Measurements from ENCODE around the gene CYBB. TPM values are rescaled to one million over a fixed set of nuclear protein-coding genes. Genes with fewer than 3 reads are reported as not detected.
A peak's percentile ranks its signal among the peaks of the same experiment; 100 is the strongest.

CYBB gene
- total RNA-seq, 2 experiments from 2014 or later = 1.6 TPM

GRCh38 chrX:37781081-37781480 lies 1.2 kb downstream of the CYBB start:
- H3K27ac ChIP-seq (ENCODE audit: low read depth in 1 of 2, low read length in 2 of 2) = no peak overlapping the region
- Mint-ChIP-seq H3K27ac (no peak overlapping the region), H3K9me3 (no peaks in the 10 kb centered on the region), H3K4me1 (ENCODE audit: low read depth) (peaks cover 31% of the 10 kb centered on the region), H3K27me3 (no peaks in the 10 kb centered on the region), H3K36me3 (ENCODE audit: low read depth) (no peaks in the 10 kb centered on the region), H3K4me3 (no peak overlapping the region)
- no peaks in the 10 kb centered on the region for H3K36me3 ChIP-seq (ENCODE audit: insufficient read depth, low read length)
- TF ChIP-seq CTCF (IDR thresholded peaks at IDR 0.05) = no peak
- peak overlapping the region; percentile 14 for H3K4me3 ChIP-seq (ENCODE audit: low read length)
- intact Hi-C loops (cut with DNase I, micrococcal nuclease) = no loop called here
- ChIA-PET CTCF (interaction anchor here (1.1 kb wide), 1 partner anchor 13 kb away, joined by 3 read pairs; no protein-coding TSS in a partner anchor), POLR2A (interaction anchor here (0.6 to 0.8 kb wide), 2 partner anchors 35 to 546 kb away, joined by 3 read pairs; partner anchors contain the start of gene RPGR)
- no peaks in the 10 kb centered on the region for H3K27me3 ChIP-seq (ENCODE audit: control insufficient read depth in 1 of 2, insufficient read depth in 2 of 2, low read length in 2 of 2)
- DNase-seq (no peak), ATAC-seq (ENCODE audit: poor library complexity) (no peak)
- no peaks in the 10 kb centered on the region for H3K9me3 ChIP-seq (ENCODE audit: control insufficient read depth in 1 of 2, insufficient read depth in 1 of 2, low read length in 2 of 2)
- peaks cover 12% of the 10 kb centered on the region for H3K4me1 ChIP-seq (ENCODE audit: insufficient read depth, low read length)

- H3K9me3 ChIP-seq (ENCODE audit: control insufficient read depth in 1 of 2, insufficient read depth in 1 of 2, low read length in 2 of 2) = no peaks in the 10 kb centered on the region
- Mint-ChIP-seq H3K36me3 (ENCODE audit: low read depth) (no peaks in the 10 kb centered on the region), H3K27ac (no peak overlapping the region), H3K27me3 (no peaks in the 10 kb centered on the region), H3K4me1 (ENCODE audit: low read depth) (peaks cover 31% of the 10 kb centered on the region), H3K4me3 (no peak overlapping the region), H3K9me3 (no peaks in the 10 kb centered on the region)
- no peak for TF ChIP-seq CTCF (IDR thresholded peaks at IDR 0.05)
- DNase-seq (peak in 2 of 14 experiments; percentile 17 to 21), ATAC-seq (ENCODE audit: poor library complexity) (no peak)
- no peak overlapping the region for H3K27ac ChIP-seq (ENCODE audit: low read depth in 1 of 2, low read length in 2 of 2)
- H3K4me3 ChIP-seq (ENCODE audit: low read length) = peak overlapping the region; percentile 16
- no peaks in the 10 kb centered on the region for H3K27me3 ChIP-seq (ENCODE audit: control insufficient read depth in 1 of 2, insufficient read depth in 2 of 2, low read length in 2 of 2)
- no peaks in the 10 kb centered on the region for H3K36me3 ChIP-seq (ENCODE audit: insufficient read depth, low read length)
- POLR2A ChIA-PET = no interaction called here
- CTCF ChIA-PET = interaction anchor here (1.1 kb wide), 1 partner anchor 13 kb away, joined by 3 read pairs; no protein-coding TSS in a partner anchor
- intact Hi-C loops (cut with DNase I, micrococcal nuclease) = no loop called here
- H3K4me1 ChIP-seq (ENCODE audit: insufficient read depth, low read length) = peaks cover 13% of the 10 kb centered on the region
Measured at GRCh38 chrX:37781814-37782213, 2.0 kb downstream of the CYBB start.

- Histone ChIP-seq H3K27ac (ENCODE audit: low read depth in 1 of 2, low read length in 2 of 2) (no peak overlapping the region), H3K4me3 (ENCODE audit: low read length) (peak overlapping the region; percentile 5), H3K9me3 (ENCODE audit: control insufficient read depth in 1 of 2, insufficient read depth in 1 of 2, low read length in 2 of 2) (no peaks in the 10 kb centered on the region), H3K27me3 (ENCODE audit: control insufficient read depth in 1 of 2, insufficient read depth in 2 of 2, low read length in 2 of 2) (no peaks in the 10 kb centered on the region), H3K4me1 (ENCODE audit: insufficient read depth, low read length) (peaks cover 13% of the 10 kb centered on the region), H3K36me3 (ENCODE audit: insufficient read depth, low read length) (no peaks in the 10 kb centered on the region)
- no peak overlapping the region for H3K4me3 Mint-ChIP-seq
- H3K27ac Mint-ChIP-seq = no peak overlapping the region
- ATAC-seq (ENCODE audit: poor library complexity) (no peak), DNase-seq (no peak)
- H3K36me3 Mint-ChIP-seq (ENCODE audit: low read depth) = no peaks in the 10 kb centered on the region
- no peak for TF ChIP-seq CTCF (IDR thresholded peaks at IDR 0.05)
- peaks cover 31% of the 10 kb centered on the region for H3K4me1 Mint-ChIP-seq (ENCODE audit: low read depth)
- ChIA-PET POLR2A (no interaction called here), CTCF (no interaction called here)
- no peaks in the 10 kb centered on the region for H3K9me3 Mint-ChIP-seq
- no peaks in the 10 kb centered on the region for H3K27me3 Mint-ChIP-seq
- intact Hi-C loops (cut with DNase I, micrococcal nuclease) = no loop called here
Measured at GRCh38 chrX:37782359-37782758, 2.5 kb downstream of the CYBB start.
